ENCODE measurements around the gene LYRM9.

LYRM9 gene

DNA sequence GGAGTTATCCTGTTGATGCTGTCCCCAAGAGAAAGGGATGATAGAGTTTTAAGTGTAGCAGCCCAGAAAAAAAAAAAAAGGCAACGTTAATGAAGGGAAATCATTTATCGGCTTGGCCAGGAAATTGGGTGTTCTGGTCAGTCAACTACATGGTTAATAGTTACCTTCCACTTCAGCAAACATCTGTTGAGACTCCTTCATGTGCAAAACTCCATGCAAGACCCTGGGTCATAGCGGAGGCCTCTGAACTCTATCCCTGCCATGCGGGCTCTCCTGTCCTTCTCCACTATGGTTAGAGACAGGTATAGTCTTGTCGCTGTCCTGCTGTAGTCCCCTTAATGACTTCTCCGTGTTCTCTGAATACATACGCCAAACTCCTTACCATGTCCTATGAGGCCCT, 3.5 kb upstream of the LYRM9 start:
- H3K14ac ChIP-seq (ENCODE audit: low read length), result no peak overlapping the region
- H3K4me1 ChIP-seq (ENCODE audit: control insufficient read depth in 1 of 2, insufficient read depth in 2 of 2, low read length in 2 of 2), result peaks cover 0 to 2% of the 10 kb centered on the region in 2 experiments
- H2AFZ ChIP-seq (ENCODE audit: insufficient read depth, low read length, poor library complexity), result no peak overlapping the region
- no peak overlapping the region for H2AK5ac ChIP-seq (ENCODE audit: low read length)
- peaks cover 6% of the 10 kb centered on the region for H3K79me1 ChIP-seq (ENCODE audit: low read length)
- no peaks in the 10 kb centered on the region for H3K36me3 ChIP-seq (ENCODE audit: control insufficient read depth in 1 of 2, insufficient read depth in 2 of 2, low read length in 2 of 2)
- no peak overlapping the region for H2BK12ac ChIP-seq (ENCODE audit: low read length)
- no peak overlapping the region for H2BK5ac ChIP-seq (ENCODE audit: low read depth, low read length, poor library complexity)
- no peak overlapping the region for H4K91ac ChIP-seq (ENCODE audit: low read depth, low read length)
- peaks cover 2% of the 10 kb centered on the region for H3K79me2 ChIP-seq (ENCODE audit: control insufficient read depth, insufficient read depth, low read length, poor library complexity)
- H3K4ac ChIP-seq (ENCODE audit: low read depth, low read length), result no peak overlapping the region
- H4K12ac ChIP-seq (ENCODE audit: low read depth, low read length), result no peak overlapping the region
- H3K9me3 ChIP-seq (ENCODE audit: insufficient read depth, low read depth, low read length), result no peaks in the 10 kb centered on the region
- H3K27ac ChIP-seq (ENCODE audit: low read depth, low read length), result no peak overlapping the region
- WGBS (ENCODE audit: extremely low coverage, insufficient coverage, insufficient read length), result no CpG with 5 or more reads among the region's 7 CpGs
- no peaks in the 10 kb centered on the region for H3K27me3 ChIP-seq (ENCODE audit: insufficient read depth, low read length)
- no peak overlapping the region for H3K4me3 ChIP-seq (ENCODE audit: low read depth, low read length)
- no peak overlapping the region for H2BK120ac ChIP-seq (ENCODE audit: insufficient read depth, low read length, poor library complexity)
- no peak overlapping the region for H3K18ac ChIP-seq (ENCODE audit: low read length)
- DNase-seq, result no peak
- no peak overlapping the region for H3K4me2 ChIP-seq (ENCODE audit: low read length)
- H3K23ac ChIP-seq (ENCODE audit: low read length), result peak overlapping the region; percentile 68
- no peak overlapping the region for H3K9ac ChIP-seq (ENCODE audit: low read length)
- no peak overlapping the region for H4K8ac ChIP-seq (ENCODE audit: low read depth, low read length)

DNA sequence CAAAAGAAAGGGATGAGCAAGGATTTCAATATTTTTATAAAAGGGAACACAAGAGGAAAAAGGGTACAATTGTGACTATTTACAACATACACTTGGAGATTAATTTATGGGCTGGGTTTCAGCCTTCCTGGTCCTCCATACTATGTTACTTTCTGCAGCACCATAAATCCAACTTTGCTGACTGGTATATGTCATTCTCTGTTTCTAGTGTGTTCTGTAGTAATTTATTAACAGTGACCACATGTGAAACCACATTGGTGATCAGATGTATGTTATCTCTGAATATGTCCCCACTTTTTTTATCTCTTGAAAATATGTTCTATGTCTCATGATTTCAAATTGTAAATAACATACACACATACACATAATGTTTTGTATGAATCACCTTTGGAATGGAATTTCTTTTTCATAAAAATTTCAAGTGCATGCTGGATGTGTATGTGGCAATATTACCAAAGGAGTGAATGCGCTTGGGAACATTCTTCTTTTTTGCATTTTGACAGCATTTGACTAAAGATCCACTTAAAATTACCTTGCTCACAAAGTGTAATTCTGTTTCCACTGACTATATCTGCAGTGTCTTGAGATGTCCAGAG, 2.9 kb upstream of the LYRM9 start:
- Histone ChIP-seq H3K4me1 (ENCODE audit: control insufficient read depth in 1 of 2, insufficient read depth in 2 of 2, low read length in 2 of 2) (peaks cover 0 to 2% of the 10 kb centered on the region in 2 experiments), H3K9ac (ENCODE audit: low read length) (no peak overlapping the region), H3K18ac (ENCODE audit: low read length) (no peak overlapping the region), H3K4me2 (ENCODE audit: low read length) (no peak overlapping the region), H3K14ac (ENCODE audit: low read length) (no peak overlapping the region), H2BK12ac (ENCODE audit: low read length) (no peak overlapping the region), H3K27ac (ENCODE audit: low read depth, low read length) (no peak overlapping the region), H2BK5ac (ENCODE audit: low read depth, low read length, poor library complexity) (no peak overlapping the region), H3K79me2 (ENCODE audit: control insufficient read depth, insufficient read depth, low read length, poor library complexity) (peaks cover 2% of the 10 kb centered on the region), H4K8ac (ENCODE audit: low read depth, low read length) (no peak overlapping the region), H3K79me1 (ENCODE audit: low read length) (peaks cover 6% of the 10 kb centered on the region), H2AK5ac (ENCODE audit: low read length) (no peak overlapping the region), H4K12ac (ENCODE audit: low read depth, low read length) (no peak overlapping the region), H3K9me3 (ENCODE audit: insufficient read depth, low read depth, low read length) (no peaks in the 10 kb centered on the region), H3K4ac (ENCODE audit: low read depth, low read length) (no peak overlapping the region), H4K91ac (ENCODE audit: low read depth, low read length) (no peak overlapping the region), H2BK120ac (ENCODE audit: insufficient read depth, low read length, poor library complexity) (no peak overlapping the region), H2AFZ (ENCODE audit: insufficient read depth, low read length, poor library complexity) (no peak overlapping the region), H3K36me3 (ENCODE audit: control insufficient read depth in 1 of 2, insufficient read depth in 2 of 2, low read length in 2 of 2) (no peaks in the 10 kb centered on the region), H3K23ac (ENCODE audit: low read length) (no peak overlapping the region), H3K27me3 (ENCODE audit: insufficient read depth, low read length) (no peaks in the 10 kb centered on the region), H3K4me3 (ENCODE audit: low read depth, low read length) (no peak overlapping the region)
- peak in 1 of 2 donors; percentile 69 for DNase-seq
- WGBS (ENCODE audit: extremely low coverage, insufficient coverage, insufficient read length), result no CpG with 5 or more reads among the region's 1 CpG

DNA sequence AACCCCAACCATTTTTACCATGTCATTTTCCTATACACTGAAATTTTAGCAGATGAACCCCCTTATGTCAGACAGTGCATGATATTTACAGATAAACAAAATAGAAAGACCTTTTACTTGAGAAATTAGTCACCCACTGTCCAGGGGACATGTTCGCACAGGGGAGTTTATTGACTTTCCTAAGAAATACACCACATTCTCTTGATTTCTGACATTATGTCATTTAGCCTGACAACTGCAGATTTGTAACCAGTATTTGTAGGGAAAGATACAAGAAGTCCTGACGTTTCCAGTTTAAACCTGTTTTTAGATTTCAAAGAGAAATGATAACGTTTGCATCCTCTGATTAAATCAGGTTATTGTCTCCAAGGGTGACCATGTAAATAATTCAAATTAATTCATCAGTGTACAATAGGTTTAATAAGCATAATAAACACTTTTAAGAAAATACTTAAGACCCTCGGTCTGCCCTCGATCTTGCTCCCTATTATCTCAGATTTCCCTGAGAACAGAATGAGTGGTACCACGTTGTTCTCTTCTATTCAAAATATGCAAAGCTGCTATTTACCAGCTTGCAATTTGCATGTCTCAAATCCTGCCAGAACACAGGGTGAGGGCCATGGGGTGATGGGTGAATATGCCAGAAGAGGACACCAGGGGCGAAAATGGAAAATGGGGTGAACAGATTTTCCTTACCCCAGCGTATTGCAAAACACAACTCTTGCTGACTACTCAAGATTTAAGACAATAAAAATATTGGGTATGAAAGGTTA, 2.1 kb upstream of the LYRM9 start:
- no peaks in the 10 kb centered on the region for H3K27me3 ChIP-seq (ENCODE audit: insufficient read depth, low read length)
- no peak overlapping the region for H3K4me3 ChIP-seq (ENCODE audit: low read depth, low read length)
- peak in 1 of 2 donors; percentile 62 for DNase-seq
- no CpG with 5 or more reads among the region's 8 CpGs for WGBS (ENCODE audit: extremely low coverage, insufficient coverage, insufficient read length)
- no peak overlapping the region for H3K9ac ChIP-seq (ENCODE audit: low read length)
- peaks cover 0 to 2% of the 10 kb centered on the region in 2 experiments for H3K4me1 ChIP-seq (ENCODE audit: control insufficient read depth in 1 of 2, insufficient read depth in 2 of 2, low read length in 2 of 2)
- H2AK5ac ChIP-seq (ENCODE audit: low read length), result no peak overlapping the region
- no peak overlapping the region for H3K23ac ChIP-seq (ENCODE audit: low read length)
- no peak overlapping the region for H3K4ac ChIP-seq (ENCODE audit: low read depth, low read length)
- H4K8ac ChIP-seq (ENCODE audit: low read depth, low read length), result no peak overlapping the region
- H3K36me3 ChIP-seq (ENCODE audit: control insufficient read depth in 1 of 2, insufficient read depth in 2 of 2, low read length in 2 of 2), result no peaks in the 10 kb centered on the region
- no peak overlapping the region for H2BK120ac ChIP-seq (ENCODE audit: insufficient read depth, low read length, poor library complexity)
- H3K79me2 ChIP-seq (ENCODE audit: control insufficient read depth, insufficient read depth, low read length, poor library complexity), result peaks cover 2% of the 10 kb centered on the region
- H3K18ac ChIP-seq (ENCODE audit: low read length), result no peak overlapping the region
- no peak overlapping the region for H2AFZ ChIP-seq (ENCODE audit: insufficient read depth, low read length, poor library complexity)
- H4K12ac ChIP-seq (ENCODE audit: low read depth, low read length), result no peak overlapping the region
- no peak overlapping the region for H3K14ac ChIP-seq (ENCODE audit: low read length)
- H3K79me1 ChIP-seq (ENCODE audit: low read length), result peaks cover 6% of the 10 kb centered on the region
- no peak overlapping the region for H3K4me2 ChIP-seq (ENCODE audit: low read length)
- H4K91ac ChIP-seq (ENCODE audit: low read depth, low read length), result no peak overlapping the region
- no peak overlapping the region for H3K27ac ChIP-seq (ENCODE audit: low read depth, low read length)
- H2BK5ac ChIP-seq (ENCODE audit: low read depth, low read length, poor library complexity), result no peak overlapping the region
- no peaks in the 10 kb centered on the region for H3K9me3 ChIP-seq (ENCODE audit: insufficient read depth, low read depth, low read length)
- H2BK12ac ChIP-seq (ENCODE audit: low read length), result no peak overlapping the region

GRCh38 chr17:27893841-27894503, 807 bp upstream of the LYRM9 start:
- Histone ChIP-seq H3K79me2 (ENCODE audit: control insufficient read depth, insufficient read depth, low read length, poor library complexity) (peaks cover 2% of the 10 kb centered on the region), H3K9ac (ENCODE audit: low read length) (no peak overlapping the region), H4K8ac (ENCODE audit: low read depth, low read length) (no peak overlapping the region), H3K9me3 (ENCODE audit: insufficient read depth, low read depth, low read length) (no peaks in the 10 kb centered on the region), H4K12ac (ENCODE audit: low read depth, low read length) (no peak overlapping the region), H2AFZ (ENCODE audit: insufficient read depth, low read length, poor library complexity) (no peak overlapping the region), H3K18ac (ENCODE audit: low read length) (no peak overlapping the region), H3K4ac (ENCODE audit: low read depth, low read length) (no peak overlapping the region), H2AK5ac (ENCODE audit: low read length) (no peak overlapping the region), H3K27ac (ENCODE audit: low read depth, low read length) (no peak overlapping the region), H4K91ac (ENCODE audit: low read depth, low read length) (no peak overlapping the region), H3K4me2 (ENCODE audit: low read length) (no peak overlapping the region), H3K79me1 (ENCODE audit: low read length) (peaks cover 13% of the 10 kb centered on the region), H2BK12ac (ENCODE audit: low read length) (no peak overlapping the region), H3K27me3 (ENCODE audit: insufficient read depth, low read length) (no peaks in the 10 kb centered on the region), H2BK120ac (ENCODE audit: insufficient read depth, low read length, poor library complexity) (no peak overlapping the region), H3K14ac (ENCODE audit: low read length) (no peak overlapping the region), H3K4me3 (ENCODE audit: low read depth, low read length) (no peak overlapping the region), H2BK5ac (ENCODE audit: low read depth, low read length, poor library complexity) (no peak overlapping the region), H3K4me1 (ENCODE audit: control insufficient read depth in 1 of 2, insufficient read depth in 2 of 2, low read length in 2 of 2) (peaks cover 3 to 7% of the 10 kb centered on the region in 2 experiments), H3K23ac (ENCODE audit: low read length) (no peak overlapping the region), H3K36me3 (ENCODE audit: control insufficient read depth in 1 of 2, insufficient read depth in 2 of 2, low read length in 2 of 2) (no peaks in the 10 kb centered on the region)
- no peak for DNase-seq
- no CpG with 5 or more reads among the region's 7 CpGs for WGBS (ENCODE audit: extremely low coverage, insufficient coverage, insufficient read length)
